NCI-H524 treated with DMSO at 0.1 percent for 48 hours (cell line): ENCODE measurements around the gene PWWP3B.
"Not testable (repeated sequence)": the region's sequence is repeated elsewhere in the genome, so short reads cannot be mapped to it uniquely, and the experiment has no call there.

Experiments
- DNase-seq: peaks from one replicate; lab custom pipeline; 2025; lab: John Stamatoyannopoulos, UW

The PWWP3B gene

GRCh38 chrX:106168107-106168506 is at the start of gene PWWP3B:
PWWP3B (plus strand) TSS chrX:106168305; CDS start chrX:106205433, 37,128 bp downstream.
- peak; percentile 48 for DNase-seq

DNA sequence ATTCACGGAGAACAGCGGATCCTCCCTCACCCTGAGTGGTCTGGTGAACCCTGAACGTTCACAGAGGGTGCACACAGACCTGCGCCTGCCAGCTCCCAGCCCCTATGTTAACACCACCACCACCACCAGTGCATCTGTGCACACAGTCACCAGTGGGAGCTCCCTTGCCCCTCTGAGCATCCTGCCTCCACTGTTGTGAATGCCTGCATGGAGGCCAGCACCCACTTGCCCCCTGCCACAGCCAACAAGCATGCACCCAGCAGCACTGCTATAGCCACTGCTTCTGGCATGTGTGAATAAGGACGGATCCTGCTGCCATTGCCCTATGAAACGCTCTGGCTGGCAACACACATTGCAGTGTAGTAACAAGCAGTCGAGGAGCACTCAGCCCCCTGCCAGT is 29.1 kb upstream of the PWWP3B start:
- no peak for DNase-seq

GRCh38 chrX:106144755-106145639 is 23.1 kb upstream of the PWWP3B start:
- no peak for DNase-seq

GRCh38 chrX:106150701-106151100 is 17.4 kb upstream of the PWWP3B start:
- DNase-seq = no peak

- DNase-seq = no peak
Measured at GRCh38 chrX:106159861-106160282, 8.2 kb upstream of the PWWP3B start.

DNA sequence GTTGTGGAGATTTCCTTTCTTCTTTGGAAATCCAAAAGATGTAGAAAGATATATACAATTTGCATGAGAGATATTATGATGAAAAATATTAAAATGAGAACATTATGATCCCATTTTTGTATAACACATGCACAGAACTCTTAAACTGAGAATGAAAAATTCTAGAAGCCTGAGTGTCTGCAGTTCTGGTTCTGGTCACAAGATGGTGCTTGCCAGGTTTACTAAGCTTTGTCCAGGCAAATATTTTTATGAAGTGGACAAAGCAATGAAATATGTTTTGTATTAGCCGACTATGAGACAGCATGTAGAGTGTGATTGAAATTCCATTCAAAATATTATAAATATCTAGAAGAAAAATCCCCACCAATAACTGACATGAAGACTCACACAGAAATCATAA is 2.2 kb downstream of the PWWP3B start:
- DNase-seq = no peak

DNA sequence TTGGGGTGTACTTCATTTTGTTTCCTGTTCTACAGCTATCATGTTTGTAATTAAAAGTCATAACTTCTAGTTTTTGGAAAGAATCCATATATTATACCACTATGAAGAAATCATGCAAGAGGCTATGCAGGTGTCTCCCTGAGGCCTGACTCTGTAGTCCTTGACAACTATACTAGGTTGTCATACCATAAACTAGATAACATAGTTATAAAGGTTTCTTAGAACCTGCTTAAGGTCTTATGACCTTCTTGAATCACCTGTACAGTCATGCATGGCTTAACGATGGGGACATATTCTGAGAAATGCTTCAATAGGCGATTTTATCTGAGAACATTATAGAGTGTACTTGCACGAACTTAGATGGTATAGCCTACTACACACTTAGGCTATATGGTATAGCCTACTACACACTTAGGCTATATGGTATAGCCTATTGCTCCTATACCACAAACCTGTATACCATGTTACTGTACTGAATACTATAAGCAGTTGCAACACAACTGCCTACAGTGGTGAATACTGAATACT is 3.3 kb downstream of the PWWP3B start:
- no peak for DNase-seq

- peak; percentile 19 for DNase-seq
Measured at GRCh38 chrX:106177106-106177981, 9.2 kb downstream of the PWWP3B start.

DNA sequence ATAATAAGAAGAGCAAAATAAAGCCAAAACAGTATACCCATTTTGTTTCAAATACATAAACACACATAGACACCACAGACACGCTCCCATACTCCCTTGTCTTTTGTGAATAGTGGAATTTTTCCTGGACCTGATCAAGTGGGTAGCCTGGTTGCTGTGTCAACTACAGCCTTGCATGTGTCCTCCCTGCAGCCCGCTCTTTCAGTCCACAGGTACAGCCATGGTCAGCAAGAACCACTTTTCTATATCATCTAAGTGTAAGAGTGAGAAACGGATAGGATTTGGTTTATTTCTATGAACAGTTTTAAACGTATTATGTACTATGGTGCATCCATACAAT is 9.8 kb downstream of the PWWP3B start:
- no peak for DNase-seq

DNA sequence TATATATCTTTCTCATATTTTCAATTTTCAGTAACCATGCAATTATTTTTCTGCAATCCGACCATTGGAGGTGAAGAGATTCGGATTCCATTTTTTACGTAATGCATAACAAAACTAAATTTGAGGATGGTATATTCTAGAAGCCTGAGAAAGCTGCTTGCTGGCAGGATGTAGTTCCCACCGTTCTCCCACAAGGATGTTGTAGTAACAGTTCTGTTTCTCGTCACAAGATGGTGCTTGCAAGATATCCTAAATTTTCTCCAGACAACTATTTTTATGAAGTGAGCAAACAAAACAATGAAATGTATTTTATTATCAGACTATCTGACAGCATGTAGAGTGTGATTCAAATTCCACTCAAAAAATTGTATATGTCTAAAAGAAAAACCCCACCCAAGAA is 10.7 kb downstream of the PWWP3B start:
- no peak for DNase-seq

GRCh38 chrX:106183685-106184084 is 15.6 kb downstream of the PWWP3B start:
- not testable (repeated sequence) for DNase-seq

DNA sequence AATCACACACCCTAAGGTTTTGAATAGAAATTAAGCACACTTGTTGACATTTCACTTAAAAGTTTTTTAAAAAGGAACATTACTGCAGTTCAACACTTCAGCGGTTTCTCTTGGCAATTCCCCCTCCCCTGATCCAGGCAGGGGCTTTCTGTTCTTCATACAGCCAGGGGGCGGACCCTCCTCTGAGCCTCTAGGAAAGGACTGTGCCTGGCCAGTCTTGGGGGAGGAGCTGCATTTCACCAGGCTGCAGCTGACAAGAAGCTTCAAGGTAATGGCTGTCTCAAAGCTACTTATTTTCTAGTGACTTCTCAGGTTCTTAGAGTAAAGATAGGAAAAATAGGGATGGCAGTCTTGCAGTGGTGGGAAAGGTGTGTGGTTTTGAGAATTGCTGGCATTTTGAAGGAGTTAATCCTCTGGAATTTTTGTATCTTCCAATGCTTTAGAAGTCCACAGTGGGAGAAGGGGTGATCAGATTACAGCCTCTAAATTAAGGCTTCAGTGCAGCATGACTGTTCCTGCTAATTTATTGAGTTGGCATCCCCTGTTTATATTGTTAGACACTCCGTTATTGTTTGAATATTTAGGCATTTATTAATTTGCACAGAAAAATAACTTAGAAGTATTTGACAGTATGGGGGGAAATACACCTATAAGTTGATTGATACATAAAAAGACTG is 33.5 kb downstream of the PWWP3B start:
- DNase-seq = no peak

DNA sequence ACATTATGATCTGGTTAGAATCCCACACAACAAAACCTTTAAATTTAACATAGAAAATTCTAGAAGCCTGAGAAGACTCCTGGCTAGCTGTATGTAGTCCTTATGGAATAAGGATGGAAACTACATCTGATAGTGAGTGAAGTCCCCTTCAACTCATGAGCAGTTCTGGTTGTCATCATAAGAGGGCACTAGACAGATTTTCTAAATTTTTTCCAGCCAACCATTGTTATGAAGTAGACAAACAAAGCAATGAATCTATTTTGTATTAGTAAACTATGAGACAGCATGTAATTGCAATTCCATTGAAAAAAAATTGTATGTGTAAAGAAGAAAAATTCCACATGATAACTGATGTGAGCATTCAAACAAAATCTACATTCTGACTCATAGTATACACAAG is 35.2 kb downstream of the PWWP3B start:
- no peak for DNase-seq

DNA sequence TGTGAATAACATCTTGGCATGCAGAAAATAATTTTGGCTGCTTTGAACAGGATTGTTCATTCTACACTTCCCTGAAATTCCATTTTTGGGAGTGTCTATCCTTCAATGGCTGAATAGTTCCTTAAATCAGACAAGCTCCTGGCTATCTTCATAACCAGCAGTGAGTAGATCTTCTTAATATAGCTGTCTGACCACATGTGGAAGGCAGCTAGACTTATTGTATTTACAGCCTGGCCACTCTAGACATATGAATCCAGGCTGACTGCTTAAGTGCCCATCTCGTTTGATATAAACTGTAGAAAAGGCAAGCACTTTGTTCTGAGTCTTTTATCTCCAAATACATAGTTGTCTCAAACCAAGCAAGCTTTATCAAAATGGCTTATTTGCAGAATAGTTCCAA is 40.0 kb downstream of the PWWP3B start:
- no peak for DNase-seq
